HG02938 (cell line): ENCODE results near the gene ITM2C.
A peak's percentile ranks its signal among the peaks of the same experiment; 100 is the strongest.

Source experiments
- ATAC-seq: cut with Tn5 transposase; IDR thresholded peaks from one replicate; pipeline ENCODE4 v1.9.1; 2021; ENCODE audit warnings: mild to moderate bottlenecking, moderate library complexity; ENCODE audit not compliant: unreplicated experiment

Gene ITM2C

GRCh38 chr2:230872151-230872967 is 7.6 kb downstream of the ITM2C start:
- no peak for ATAC-seq

- ATAC-seq, result peak; percentile 73
Observed at GRCh38 chr2:230872968-230873660, 8.4 kb downstream of the ITM2C start.

- ATAC-seq, result peak; percentile 72
Observed at GRCh38 chr2:230873661-230874401, 9.1 kb downstream of the ITM2C start.

- ATAC-seq, result no peak
Observed at GRCh38 chr2:230874456-230874855, 9.7 kb downstream of the ITM2C start.

- ATAC-seq, result no peak
Observed at GRCh38 chr2:230874876-230875275, 10.1 kb downstream of the ITM2C start.

GRCh38 chr2:230875347-230876315 is 10.9 kb downstream of the ITM2C start:
- ATAC-seq, result no peak

- no peak for ATAC-seq
Observed at GRCh38 chr2:230877116-230877758, 12.5 kb downstream of the ITM2C start.

- ATAC-seq, result no peak
Observed at GRCh38 chr2:230877759-230878598, 13.2 kb downstream of the ITM2C start.

- no peak for ATAC-seq
Observed at GRCh38 chr2:230878599-230879188, 14.0 kb downstream of the ITM2C start.

GRCh38 chr2:230879271-230879882 is 14.6 kb downstream of the ITM2C start:
- no peak for ATAC-seq

GRCh38 chr2:230879891-230880290 is 15.1 kb downstream of the ITM2C start:
- no peak for ATAC-seq

GRCh38 chr2:230881840-230882239 is 17.1 kb downstream of the ITM2C start:
- ATAC-seq, result no peak

- no peak for ATAC-seq
Observed at GRCh38 chr2:230885463-230886130, 20.9 kb downstream of the ITM2C start.

GRCh38 chr2:230886206-230886605 is 21.5 kb downstream of the ITM2C start:
- ATAC-seq, result no peak

- ATAC-seq, result no peak
Observed at GRCh38 chr2:230886671-230887071, 21.9 kb downstream of the ITM2C start.

GRCh38 chr2:230887342-230887741 is 22.6 kb downstream of the ITM2C start:
- no peak for ATAC-seq

- ATAC-seq, result no peak
Observed at GRCh38 chr2:230888824-230889400, 24.2 kb downstream of the ITM2C start.
